Measurements from ENCODE around the gene PTPRK. TPM values are rescaled to one million over a fixed set of nuclear protein-coding genes. Genes with fewer than 3 reads are reported as not detected.

Gene PTPRK
- polyA plus RNA-seq, 3 donors: 46.9 to 52.3 (median 51.2) TPM

GRCh38 chr6:128251445-128252340, 268.7 kb downstream of the PTPRK start:
- DNase-seq: no peak

- DNase-seq: no peak
Measured at GRCh38 chr6:128250370-128251070, 269.9 kb downstream of the PTPRK start.

GRCh38 chr6:128249429-128249828, 271.0 kb downstream of the PTPRK start:
- DNase-seq: no peak

GRCh38 chr6:128246472-128247260, 273.7 kb downstream of the PTPRK start:
- DNase-seq: peak; percentile 17

- DNase-seq: no peak
Measured at GRCh38 chr6:128244751-128245405, 275.5 kb downstream of the PTPRK start.

- DNase-seq: no peak
Measured at GRCh38 chr6:128242765-128243403, 277.5 kb downstream of the PTPRK start.

- DNase-seq: no peak
Measured at GRCh38 chr6:128241216-128241615, 279.2 kb downstream of the PTPRK start.

- no peak for DNase-seq
Measured at GRCh38 chr6:128240024-128240428, 280.4 kb downstream of the PTPRK start.

GRCh38 chr6:128239146-128239545, 281.3 kb downstream of the PTPRK start:
- no peak for DNase-seq

- DNase-seq: no peak
Measured at GRCh38 chr6:128238225-128238624, 282.2 kb downstream of the PTPRK start.

GRCh38 chr6:128235556-128235955, 284.8 kb downstream of the PTPRK start:
- DNase-seq: no peak

GRCh38 chr6:128233531-128233930, 286.9 kb downstream of the PTPRK start:
- DNase-seq: no peak

GRCh38 chr6:128230267-128230989, 290.0 kb downstream of the PTPRK start:
- no peak for DNase-seq

- no peak for DNase-seq
Measured at GRCh38 chr6:128225612-128226011, 294.8 kb downstream of the PTPRK start.

GRCh38 chr6:128216917-128217316, 303.5 kb downstream of the PTPRK start:
- no peak for DNase-seq

- DNase-seq: no peak
Measured at GRCh38 chr6:128209771-128210170, 310.6 kb downstream of the PTPRK start.

GRCh38 chr6:128208851-128209580, 311.4 kb downstream of the PTPRK start:
- no peak for DNase-seq

GRCh38 chr6:128208078-128208477, 312.3 kb downstream of the PTPRK start:
- DNase-seq: no peak

GRCh38 chr6:128206610-128207426, 313.6 kb downstream of the PTPRK start:
- no peak for DNase-seq
